Coronary artery (tissue), 2 donors: ENCODE data around the gene UBE2L3.
"Not testable (repeated sequence)": the region's sequence is repeated elsewhere in the genome, so short reads cannot be mapped to it uniquely, and the experiment has no call there.

Experiments used
- DNase-seq: peaks from one replicate; pipeline ENCODE4 v3.0.0-alpha.2; 2017; ENCODE audit warnings: low spot score
- H3K27ac ChIP-seq, 2 donors: fragments of 200-600 bp; sonication (generic); one replicate each; pipeline ENCODE4 v1.5.1; 2016 to 2019
- H3K4me3 ChIP-seq: fragments of 200-600 bp; sonication (generic); 2 replicates; pipeline ENCODE4 v1.5.1; 2016; ENCODE audit warnings: mild to moderate bottlenecking, moderate library complexity
- CTCF ChIP-seq: fragments of 200-600 bp; sonication (generic); IDR thresholded peaks from one replicate; pipeline ENCODE4 v1.5.1; 2019; ENCODE audit warnings: antibody characterized with exemption

The UBE2L3 gene

GRCh38 chr22:21563912-21564311, 3.6 kb upstream of the UBE2L3 start:
- TF ChIP-seq CTCF: no peak
- DNase-seq: no peak
- H3K4me3 ChIP-seq: no peak overlapping the region
- H3K27ac ChIP-seq: no peak overlapping the region

- H3K27ac ChIP-seq: no peak overlapping the region
- TF ChIP-seq CTCF: no peak
- DNase-seq: no peak
- H3K4me3 ChIP-seq: no peak overlapping the region
Observed at GRCh38 chr22:21564411-21564810, 3.1 kb upstream of the UBE2L3 start.

- Histone ChIP-seq H3K27ac (peak overlapping the region; percentile 86 to 89), H3K4me3 (peak overlapping the region; percentile 81)
- TF ChIP-seq CTCF: no peak
- no peak for DNase-seq
Observed at GRCh38 chr22:21568347-21569075, 997 bp downstream of the UBE2L3 start.

- Histone ChIP-seq H3K27ac (peak overlapping the region in 1 of 2 donors; percentile 86), H3K4me3 (peak overlapping the region; percentile 81)
- not testable (repeated sequence) for DNase-seq
Observed at GRCh38 chr22:21569076-21569427, 1.5 kb downstream of the UBE2L3 start.

GRCh38 chr22:21569459-21570170, 2.1 kb downstream of the UBE2L3 start:
- no peak overlapping the region for H3K4me3 ChIP-seq
- H3K27ac ChIP-seq: no peak overlapping the region
- DNase-seq: no peak
- no peak for TF ChIP-seq CTCF

- TF ChIP-seq CTCF: no peak
- DNase-seq: no peak
- H3K4me3 ChIP-seq: no peak overlapping the region
- H3K27ac ChIP-seq: no peak overlapping the region
Observed at GRCh38 chr22:21570398-21570797, 2.9 kb downstream of the UBE2L3 start.

- Histone ChIP-seq H3K4me3 (no peak overlapping the region), H3K27ac (no peak overlapping the region)
- TF ChIP-seq CTCF: no peak
- no peak for DNase-seq
Observed at GRCh38 chr22:21571679-21572078, 4.2 kb downstream of the UBE2L3 start.
